GM10266 (cell line): ENCODE data around the gene ATP8A2.

Experiments used
- DNase-seq: peaks from one replicate; pipeline ENCODE4 v3.0.0; 2012; ENCODE audit errors: extremely low spot score
- TF ChIP-seq, protein P1 (sequence below): IDR thresholded peaks from 2 replicates; pipeline ENCODE4 v1.5.1; 2012; ENCODE audit warnings: mild to moderate bottlenecking, low read depth; ENCODE audit not compliant: control insufficient read depth, insufficient read depth; ENCODE audit errors: missing control alignments

Gene ATP8A2

DNA sequence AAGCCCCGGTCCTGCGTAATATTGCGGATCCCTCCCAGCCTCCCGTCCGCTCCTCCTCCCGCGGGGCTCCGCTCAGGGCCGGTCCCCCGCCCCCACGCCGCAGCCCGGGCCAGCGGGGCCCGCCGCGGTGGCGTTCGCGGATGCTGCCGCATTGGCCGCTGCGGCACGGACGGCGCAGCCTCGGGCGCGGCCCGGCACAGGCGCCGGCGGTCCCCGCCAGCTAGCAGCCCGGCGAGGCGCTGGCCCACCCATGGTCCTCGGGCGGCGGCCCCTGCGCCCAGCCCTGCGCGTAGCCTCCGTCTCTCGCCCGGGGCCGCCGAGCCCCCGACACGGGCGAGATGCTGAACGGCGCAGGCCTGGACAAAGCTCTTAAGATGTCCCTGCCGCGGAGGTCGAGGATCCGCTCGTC lies at the start of gene ATP8A2:
TSS of gene ATP8A2 (plus strand) at position 100 of the 409 bp plus-strand sequence. CDS start at position 339, 239 bp downstream.
- TF ChIP-seq, protein P1, sequence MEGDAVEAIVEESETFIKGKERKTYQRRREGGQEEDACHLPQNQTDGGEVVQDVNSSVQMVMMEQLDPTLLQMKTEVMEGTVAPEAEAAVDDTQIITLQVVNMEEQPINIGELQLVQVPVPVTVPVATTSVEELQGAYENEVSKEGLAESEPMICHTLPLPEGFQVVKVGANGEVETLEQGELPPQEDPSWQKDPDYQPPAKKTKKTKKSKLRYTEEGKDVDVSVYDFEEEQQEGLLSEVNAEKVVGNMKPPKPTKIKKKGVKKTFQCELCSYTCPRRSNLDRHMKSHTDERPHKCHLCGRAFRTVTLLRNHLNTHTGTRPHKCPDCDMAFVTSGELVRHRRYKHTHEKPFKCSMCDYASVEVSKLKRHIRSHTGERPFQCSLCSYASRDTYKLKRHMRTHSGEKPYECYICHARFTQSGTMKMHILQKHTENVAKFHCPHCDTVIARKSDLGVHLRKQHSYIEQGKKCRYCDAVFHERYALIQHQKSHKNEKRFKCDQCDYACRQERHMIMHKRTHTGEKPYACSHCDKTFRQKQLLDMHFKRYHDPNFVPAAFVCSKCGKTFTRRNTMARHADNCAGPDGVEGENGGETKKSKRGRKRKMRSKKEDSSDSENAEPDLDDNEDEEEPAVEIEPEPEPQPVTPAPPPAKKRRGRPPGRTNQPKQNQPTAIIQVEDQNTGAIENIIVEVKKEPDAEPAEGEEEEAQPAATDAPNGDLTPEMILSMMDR = no peak
- peak; percentile 38 for DNase-seq

DNA sequence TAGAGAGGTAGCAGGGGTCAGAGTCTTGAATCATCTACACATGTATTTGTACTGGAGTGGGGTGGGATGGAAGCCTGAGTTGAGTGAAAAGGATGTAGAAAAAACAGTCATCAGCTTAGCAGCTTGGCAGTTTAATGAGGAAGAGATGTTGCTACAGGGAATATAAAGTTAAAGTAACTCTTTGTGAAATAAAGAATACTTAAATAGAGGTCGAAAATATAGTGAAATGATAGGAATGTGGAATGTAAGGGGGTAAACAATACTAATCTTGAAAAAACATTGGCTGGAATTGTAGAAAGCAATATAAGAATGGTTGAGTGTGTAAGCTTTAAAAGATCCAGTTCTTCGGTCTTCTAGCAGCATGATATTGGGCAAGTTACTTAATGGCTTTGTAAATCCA lies 47.7 kb upstream of the ATP8A2 start:
- TF ChIP-seq, protein P1 = no peak
- DNase-seq = no peak

DNA sequence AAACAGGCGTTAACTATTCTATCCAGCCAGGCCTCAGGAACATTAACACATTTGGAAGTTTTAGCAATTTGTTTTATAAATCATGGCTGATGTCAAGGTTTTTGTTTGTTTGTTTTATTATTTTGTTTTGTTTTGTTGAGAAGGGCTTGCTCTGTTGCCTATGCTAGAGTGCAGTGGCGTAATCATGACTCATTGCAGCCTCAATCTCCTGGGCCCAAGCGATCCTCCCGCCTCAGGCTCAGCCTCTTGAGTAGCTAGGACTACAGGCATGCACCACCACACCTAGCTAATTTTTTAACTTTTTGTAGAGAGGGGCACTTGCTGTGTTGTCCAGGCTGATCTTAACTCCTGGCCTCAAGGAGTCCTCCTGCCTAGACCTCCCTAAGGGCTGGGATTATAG lies 42.1 kb upstream of the ATP8A2 start:
- DNase-seq = no peak

DNA sequence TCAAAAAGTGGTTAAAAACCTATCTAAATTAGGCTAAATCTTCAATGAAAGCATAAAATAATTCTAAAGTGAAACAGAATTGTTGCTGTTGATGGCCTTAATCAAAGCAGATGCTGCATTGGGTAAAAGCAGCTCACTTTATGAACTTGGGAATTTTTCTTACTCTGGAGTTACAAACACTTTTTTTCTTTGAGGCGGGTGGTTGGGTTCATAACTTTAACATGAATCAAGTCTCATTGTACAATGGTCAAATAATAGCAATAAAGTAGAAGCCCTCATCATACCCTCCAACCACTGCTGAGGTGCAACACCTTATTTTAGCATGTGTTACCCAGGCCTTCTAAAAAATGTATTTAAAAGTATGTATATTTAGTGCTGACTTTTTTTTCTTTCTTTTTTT lies 41.2 kb upstream of the ATP8A2 start:
- no peak for DNase-seq
- TF ChIP-seq, protein P1 = no peak

More for the DNA sequence above, 42.1 kb upstream of the ATP8A2 start:
- TF ChIP-seq, protein P1 = no peak

DNA sequence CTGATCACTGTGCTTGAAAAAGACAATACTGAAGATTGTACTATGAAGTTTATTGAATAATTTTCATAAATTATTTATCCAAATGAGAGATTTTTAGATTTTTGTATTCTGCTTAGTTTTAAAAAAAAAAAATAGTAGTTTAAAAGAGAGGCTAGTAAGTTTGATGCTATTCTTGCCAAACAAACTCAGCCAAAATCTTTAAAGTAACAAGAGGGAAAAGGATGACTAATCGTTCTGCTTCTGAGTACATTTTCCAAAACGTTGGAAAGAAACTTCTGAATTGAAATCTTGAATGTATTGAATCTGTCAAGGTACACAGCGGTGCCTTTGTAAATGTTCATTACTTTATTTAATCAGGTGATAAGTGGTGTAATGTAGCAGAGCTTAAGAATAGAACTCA lies 35.9 kb upstream of the ATP8A2 start:
- no peak for DNase-seq
- TF ChIP-seq, protein P1 = no peak

DNA sequence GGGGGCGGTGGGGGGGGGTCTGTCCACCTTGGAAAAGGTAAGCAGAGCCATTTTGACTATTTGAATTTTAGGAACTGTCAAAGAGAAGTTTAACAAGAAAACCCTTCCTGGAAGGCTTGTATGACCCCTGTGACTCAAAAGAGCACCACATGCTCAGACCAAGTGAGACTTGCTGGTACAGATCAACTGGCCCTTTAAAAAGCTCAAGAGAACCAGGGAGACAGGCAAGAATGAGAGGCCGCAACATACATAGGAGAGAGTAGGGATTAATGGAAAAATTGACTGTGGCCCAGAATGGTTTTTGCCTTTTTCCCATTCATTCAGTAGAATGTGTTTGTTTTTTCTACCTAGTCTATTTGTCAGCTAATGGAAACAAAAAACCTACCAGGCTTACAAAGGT lies 26.2 kb upstream of the ATP8A2 start:
- TF ChIP-seq, protein P1 = no peak
- DNase-seq = no peak

DNA sequence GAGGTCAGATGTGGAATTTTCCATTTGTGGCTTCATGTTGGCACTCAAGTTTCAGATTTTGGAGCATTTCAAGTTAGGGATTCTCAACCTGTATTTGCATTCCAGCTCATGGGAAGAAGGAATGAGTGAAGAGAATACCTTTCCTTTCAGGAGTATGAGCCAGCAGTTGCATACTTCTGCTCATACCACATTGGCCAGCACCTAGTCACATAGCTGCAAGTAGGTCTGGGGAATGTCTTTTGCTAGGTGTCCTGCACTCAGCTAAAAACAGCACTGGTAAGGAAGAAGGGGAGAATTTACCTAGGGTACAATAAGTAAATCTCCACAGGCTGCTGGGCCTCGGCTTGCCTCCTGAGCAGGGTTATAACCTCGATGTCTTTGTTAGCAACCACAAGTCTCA lies 24.6 kb upstream of the ATP8A2 start:
- TF ChIP-seq, protein P1 = no peak
- no peak for DNase-seq
